Keratinocyte (primary cell): ENCODE data around the gene MMP11. TPM values are rescaled to one million over a fixed set of nuclear protein-coding genes. Genes with fewer than 3 reads are reported as not detected.

Experiments
- DNase-seq: peaks from one replicate; pipeline ENCODE4 v3.0.0-alpha.2; 2011; ENCODE audit warnings: low read depth, missing footprints, low spot score
- FAIRE-seq: peaks from 2 replicates; lab custom pipeline; 2011; peaks lifted over from hg19 to GRCh38; lab: Jason Lieb, UNC
- H2AFZ ChIP-seq: 2 replicates; pipeline ENCODE4 v1.6.0; 2012; ENCODE audit warnings: low read length, control low read depth, inconsistent platforms; ENCODE audit not compliant: control insufficient read depth
- H3K27ac ChIP-seq: 2 replicates; pipeline ENCODE4 v1.5.1; 2011; ENCODE audit warnings: low read length; ENCODE audit not compliant: control insufficient read depth, insufficient read depth
- H3K27me3 ChIP-seq: 3 replicates; pipeline ENCODE4 v1.6.0; 2011; ENCODE audit warnings: low read length; ENCODE audit not compliant: control insufficient read depth, insufficient read depth; ENCODE audit errors: extremely low read depth
- H3K36me3 ChIP-seq, 2 experiments: 2 replicates in 1 of 2; 3 replicates in 1 of 2; pipeline ENCODE4 v1.5.1; 2011; ENCODE audit warnings: low read length in 2 of 2, mild to moderate bottlenecking in 1 of 2; ENCODE audit not compliant: control insufficient read depth in 2 of 2, insufficient read depth in 2 of 2; ENCODE audit errors: extremely low read depth in 1 of 2
- H3K4me1 ChIP-seq: 3 replicates; pipeline ENCODE4 v1.5.1; 2011; ENCODE audit warnings: low read length; ENCODE audit not compliant: control insufficient read depth, insufficient read depth; ENCODE audit errors: extremely low read depth
- H3K4me2 ChIP-seq: 3 replicates; pipeline ENCODE4 v1.6.0; 2011; ENCODE audit warnings: low read depth, low read length; ENCODE audit not compliant: control insufficient read depth, insufficient read depth; ENCODE audit errors: extremely low read depth
- H3K4me3 ChIP-seq, 3 experiments: fragments of 200-600 bp in 1 of 3; sonication (generic) in 1 of 3; 2 replicates in 2 of 3; 3 replicates in 1 of 3; pipeline ENCODE4 v1.5.1; 2011 to 2016; ENCODE audit warnings: low read length in 3 of 3, mild to moderate bottlenecking in 3 of 3, control low read depth in 2 of 3, inconsistent platforms in 1 of 3, low read depth in 1 of 3, mixed read lengths in 1 of 3, mixed run types in 1 of 3, moderate library complexity in 1 of 3; ENCODE audit not compliant: control insufficient read depth in 2 of 3, insufficient read depth in 2 of 3; ENCODE audit errors: extremely low read depth in 1 of 3
- H3K79me2 ChIP-seq: 2 replicates; pipeline ENCODE4 v1.6.0; 2012; ENCODE audit warnings: low read length; ENCODE audit not compliant: control insufficient read depth, insufficient read depth
- H3K9ac ChIP-seq: 3 replicates; pipeline ENCODE4 v1.6.0; 2011; ENCODE audit warnings: low read length; ENCODE audit not compliant: control insufficient read depth, insufficient read depth; ENCODE audit errors: extremely low read depth
- H3K9me1 ChIP-seq: 3 replicates; pipeline ENCODE4 v1.6.0; 2011; ENCODE audit warnings: low read length; ENCODE audit not compliant: control insufficient read depth, insufficient read depth; ENCODE audit errors: extremely low read depth
- H3K9me3 ChIP-seq: 2 replicates; pipeline ENCODE4 v1.5.1; 2012; ENCODE audit warnings: low read depth, low read length; ENCODE audit not compliant: control insufficient read depth
- H4K20me1 ChIP-seq: 3 replicates; pipeline ENCODE4 v1.6.0; 2011; ENCODE audit warnings: low read length; ENCODE audit not compliant: control insufficient read depth, insufficient read depth; ENCODE audit errors: extremely low read depth
- EZH2 ChIP-seq: IDR thresholded peaks from one replicate; pipeline ENCODE4 v1.6.1; 2012; ENCODE audit warnings: inconsistent platforms, mild to moderate bottlenecking, low read length, moderate library complexity
- dilution Hi-C: fragments of 300-500 bp; cut with MboI; formaldehyde crosslinking; loops from one replicate; pipeline ENCODE4 v1.7.0; 2020; ENCODE audit warnings: low sequenced_read_pairs; ENCODE audit not compliant: extremely low pct_ligation_motif_present
- polyA plus RNA-seq, 5 experiments: library from polyadenylated mRNA; depleted of rRNA in 3 of 5; stranded (reverse) in 3 of 5; stranded (forward) in 1 of 5; unstranded in 1 of 5; fragments of >200 nt; gene quantifications; 1 replicate in 1 of 5; 2 replicates in 3 of 5; 3 replicates in 1 of 5; pipeline versions ENCODE4 v1.2.1 to v1.2.3, GENCODE V29; 2011 to 2012; ENCODE audit warnings: missing spikeins in 2 of 5, low read depth in 1 of 5, low replicate concordance in 1 of 5
- TF ChIP-seq, protein P1 (sequence below), 3 experiments: IDR thresholded peaks in 1 of 3; conservative IDR thresholded peaks in 1 of 3; optimal IDR thresholded peaks in 1 of 3; 2 replicates in 2 of 3; 3 replicates in 1 of 3; pipeline versions ENCODE3 to v1.5.1; 2011; ENCODE audit warnings: low read length in 3 of 3, mild to moderate bottlenecking in 3 of 3, moderate library complexity in 2 of 3, control low read depth in 1 of 3, inconsistent platforms in 1 of 3; ENCODE audit not compliant: insufficient read depth in 2 of 3; ENCODE audit errors: extremely low read depth in 1 of 3

MMP11 gene
- polyA plus RNA-seq, 1 donor (not counting 4 experiments of a cell fraction or from before 2014, with no cell fraction given), result 0.13 TPM

DNA sequence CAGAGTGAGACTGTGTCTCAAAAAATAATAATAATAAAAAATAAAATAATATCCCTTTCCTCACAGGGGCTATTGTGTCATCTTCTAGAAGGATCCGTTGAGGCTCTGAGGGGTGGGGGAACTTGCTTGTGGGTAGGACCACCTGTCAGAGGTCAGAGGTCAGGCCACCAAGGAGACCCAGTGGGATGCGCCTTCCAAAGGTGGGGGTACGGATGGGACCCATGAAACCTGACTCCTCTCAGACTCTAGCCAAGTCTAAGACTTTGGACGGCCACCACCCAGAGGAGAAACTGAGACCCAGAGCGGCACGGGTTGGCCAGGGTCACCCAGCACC lies 367 bp upstream of the MMP11 start:
- Histone ChIP-seq H3K9me3 (no peaks in the 10 kb centered on the region), H4K20me1 (no peaks in the 10 kb centered on the region), H3K9ac (no peak overlapping the region), H3K9me1 (no peaks in the 10 kb centered on the region), H3K4me2 (peak overlapping the region; percentile 85), H3K27me3 (peaks cover 23% of the 10 kb centered on the region), H3K27ac (no peak overlapping the region), H3K79me2 (no peaks in the 10 kb centered on the region), H3K36me3 (no peaks in the 10 kb centered on the region), H3K4me1 (peaks cover 16% of the 10 kb centered on the region), H3K4me3 (peak overlapping the region in 2 of 3 experiments; percentile 35 to 49), H2AFZ (peak overlapping the region; percentile 49)
- TF ChIP-seq, protein P1, sequence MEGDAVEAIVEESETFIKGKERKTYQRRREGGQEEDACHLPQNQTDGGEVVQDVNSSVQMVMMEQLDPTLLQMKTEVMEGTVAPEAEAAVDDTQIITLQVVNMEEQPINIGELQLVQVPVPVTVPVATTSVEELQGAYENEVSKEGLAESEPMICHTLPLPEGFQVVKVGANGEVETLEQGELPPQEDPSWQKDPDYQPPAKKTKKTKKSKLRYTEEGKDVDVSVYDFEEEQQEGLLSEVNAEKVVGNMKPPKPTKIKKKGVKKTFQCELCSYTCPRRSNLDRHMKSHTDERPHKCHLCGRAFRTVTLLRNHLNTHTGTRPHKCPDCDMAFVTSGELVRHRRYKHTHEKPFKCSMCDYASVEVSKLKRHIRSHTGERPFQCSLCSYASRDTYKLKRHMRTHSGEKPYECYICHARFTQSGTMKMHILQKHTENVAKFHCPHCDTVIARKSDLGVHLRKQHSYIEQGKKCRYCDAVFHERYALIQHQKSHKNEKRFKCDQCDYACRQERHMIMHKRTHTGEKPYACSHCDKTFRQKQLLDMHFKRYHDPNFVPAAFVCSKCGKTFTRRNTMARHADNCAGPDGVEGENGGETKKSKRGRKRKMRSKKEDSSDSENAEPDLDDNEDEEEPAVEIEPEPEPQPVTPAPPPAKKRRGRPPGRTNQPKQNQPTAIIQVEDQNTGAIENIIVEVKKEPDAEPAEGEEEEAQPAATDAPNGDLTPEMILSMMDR (optimal IDR thresholded peaks at IDR 0.05 in 1 of 3, IDR thresholded peaks at IDR 0.05 in 1 of 3, conservative IDR thresholded peaks at IDR 0.05 in 1 of 3; ENCODE audit: extremely low read depth in 1 of 3, insufficient read depth in 2 of 3, low read length in 3 of 3), result no peak
- TF ChIP-seq EZH2, result no peak
- DNase-seq (no peak), FAIRE-seq (no peak)
- dilution Hi-C loops, result no loop called here

- Histone ChIP-seq H4K20me1 (no peaks in the 10 kb centered on the region), H3K9ac (no peak overlapping the region), H3K79me2 (no peaks in the 10 kb centered on the region), H3K4me3 (no peak overlapping the region), H3K36me3 (no peaks in the 10 kb centered on the region), H3K9me1 (no peaks in the 10 kb centered on the region), H3K27ac (no peak overlapping the region), H3K27me3 (peaks cover 16% of the 10 kb centered on the region), H3K9me3 (no peaks in the 10 kb centered on the region), H3K4me1 (peaks cover 12% of the 10 kb centered on the region), H2AFZ (no peak overlapping the region), H3K4me2 (no peak overlapping the region)
- DNase-seq, result no peak
- TF ChIP-seq, protein P1 (optimal IDR thresholded peaks at IDR 0.05 in 1 of 3, IDR thresholded peaks at IDR 0.05 in 1 of 3, conservative IDR thresholded peaks at IDR 0.05 in 1 of 3; ENCODE audit: extremely low read depth in 1 of 3, insufficient read depth in 2 of 3, low read length in 3 of 3), result no peak
- TF ChIP-seq EZH2, result no peak
- no peak for FAIRE-seq
- dilution Hi-C loops, result no loop called here
These were observed 949 bp downstream of the MMP11 start for GRCh38 chr22:23773483-23774113.
